Mesothelial cell of epicardium (in vitro differentiated cells): ENCODE data around the gene PSMB4. TPM values are rescaled to one million over a fixed set of nuclear protein-coding genes. Genes with fewer than 3 reads are reported as not detected.

Experiments
- DNase-seq, 2 experiments: peaks; one replicate each; pipeline ENCODE4 v3.0.0; 2021; ENCODE audit warnings: low spot score in 2 of 2; ENCODE audit not compliant: unreplicated experiment in 2 of 2
- H3K27ac Mint-ChIP-seq: 2 replicates; pipeline ENCODE4 v1.8.0; 2021; ENCODE audit warnings: mixed read lengths
- H3K27me3 Mint-ChIP-seq: 2 replicates; pipeline ENCODE4 v1.8.0; 2021; ENCODE audit warnings: low read depth, mixed read lengths
- H3K36me3 Mint-ChIP-seq: 2 replicates; pipeline ENCODE4 v1.8.0; 2021; ENCODE audit warnings: mixed read lengths
- H3K4me1 Mint-ChIP-seq: 2 replicates; pipeline ENCODE4 v1.8.0; 2021; ENCODE audit warnings: mixed read lengths
- H3K4me3 Mint-ChIP-seq: 2 replicates; pipeline ENCODE4 v1.8.0; 2021; ENCODE audit warnings: mild to moderate bottlenecking, moderate library complexity, mixed read lengths
- H3K9me3 Mint-ChIP-seq: 2 replicates; pipeline ENCODE4 v1.8.0; 2021; ENCODE audit warnings: mixed read lengths
- total RNA-seq: library from RNA; stranded (reverse); gene quantifications from 3 replicates; pipeline ENCODE4 v1.2.1, GENCODE V29; 2021
- TF ChIP-seq, protein P1 (sequence below): fragments of 200-600 bp; sonication (generic); IDR thresholded peaks from one replicate; pipeline ENCODE4 v1.5.0; 2021; ENCODE audit warnings: antibody characterized with exemption; ENCODE audit not compliant: unreplicated experiment

The PSMB4 gene
- total RNA-seq, 1 donor from 2014 or later: 202 TPM

GRCh38 chr1:151362308-151363155, 36.8 kb upstream of the PSMB4 start:
- Mint-ChIP-seq H3K4me3 (no peak overlapping the region), H3K4me1 (no peaks in the 10 kb centered on the region), H3K27me3 (no peaks in the 10 kb centered on the region), H3K27ac (no peak overlapping the region), H3K9me3 (peaks cover 28% of the 10 kb centered on the region), H3K36me3 (peaks cover 38% of the 10 kb centered on the region)
- DNase-seq: no peak
- TF ChIP-seq, protein P1, sequence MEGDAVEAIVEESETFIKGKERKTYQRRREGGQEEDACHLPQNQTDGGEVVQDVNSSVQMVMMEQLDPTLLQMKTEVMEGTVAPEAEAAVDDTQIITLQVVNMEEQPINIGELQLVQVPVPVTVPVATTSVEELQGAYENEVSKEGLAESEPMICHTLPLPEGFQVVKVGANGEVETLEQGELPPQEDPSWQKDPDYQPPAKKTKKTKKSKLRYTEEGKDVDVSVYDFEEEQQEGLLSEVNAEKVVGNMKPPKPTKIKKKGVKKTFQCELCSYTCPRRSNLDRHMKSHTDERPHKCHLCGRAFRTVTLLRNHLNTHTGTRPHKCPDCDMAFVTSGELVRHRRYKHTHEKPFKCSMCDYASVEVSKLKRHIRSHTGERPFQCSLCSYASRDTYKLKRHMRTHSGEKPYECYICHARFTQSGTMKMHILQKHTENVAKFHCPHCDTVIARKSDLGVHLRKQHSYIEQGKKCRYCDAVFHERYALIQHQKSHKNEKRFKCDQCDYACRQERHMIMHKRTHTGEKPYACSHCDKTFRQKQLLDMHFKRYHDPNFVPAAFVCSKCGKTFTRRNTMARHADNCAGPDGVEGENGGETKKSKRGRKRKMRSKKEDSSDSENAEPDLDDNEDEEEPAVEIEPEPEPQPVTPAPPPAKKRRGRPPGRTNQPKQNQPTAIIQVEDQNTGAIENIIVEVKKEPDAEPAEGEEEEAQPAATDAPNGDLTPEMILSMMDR: no peak

DNA sequence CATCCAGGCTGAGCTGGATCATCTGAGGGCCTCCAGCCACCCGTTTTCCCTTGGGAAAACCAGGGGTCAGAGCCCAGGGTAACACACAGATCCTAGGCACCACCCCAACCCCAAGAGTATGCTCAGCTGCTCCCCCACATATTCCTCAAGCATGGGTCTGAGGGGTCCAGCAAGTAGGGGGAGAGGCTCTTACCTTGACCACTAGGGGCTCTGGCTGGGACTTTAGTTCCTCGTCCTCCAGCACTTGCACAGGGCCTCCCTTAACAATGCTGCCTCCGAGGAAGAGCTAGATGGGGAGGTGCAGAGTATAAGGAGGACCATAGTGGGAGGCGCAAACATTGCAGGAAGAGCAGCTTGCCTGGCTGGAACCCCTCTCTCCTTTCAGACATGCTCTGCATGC, 34.4 kb upstream of the PSMB4 start:
- Mint-ChIP-seq H3K4me1 (peaks cover 7% of the 10 kb centered on the region), H3K36me3 (peaks cover 39% of the 10 kb centered on the region), H3K9me3 (peaks cover 28% of the 10 kb centered on the region), H3K4me3 (no peak overlapping the region), H3K27ac (no peak overlapping the region), H3K27me3 (no peaks in the 10 kb centered on the region)
- TF ChIP-seq, protein P1: no peak
- DNase-seq: no peak

DNA sequence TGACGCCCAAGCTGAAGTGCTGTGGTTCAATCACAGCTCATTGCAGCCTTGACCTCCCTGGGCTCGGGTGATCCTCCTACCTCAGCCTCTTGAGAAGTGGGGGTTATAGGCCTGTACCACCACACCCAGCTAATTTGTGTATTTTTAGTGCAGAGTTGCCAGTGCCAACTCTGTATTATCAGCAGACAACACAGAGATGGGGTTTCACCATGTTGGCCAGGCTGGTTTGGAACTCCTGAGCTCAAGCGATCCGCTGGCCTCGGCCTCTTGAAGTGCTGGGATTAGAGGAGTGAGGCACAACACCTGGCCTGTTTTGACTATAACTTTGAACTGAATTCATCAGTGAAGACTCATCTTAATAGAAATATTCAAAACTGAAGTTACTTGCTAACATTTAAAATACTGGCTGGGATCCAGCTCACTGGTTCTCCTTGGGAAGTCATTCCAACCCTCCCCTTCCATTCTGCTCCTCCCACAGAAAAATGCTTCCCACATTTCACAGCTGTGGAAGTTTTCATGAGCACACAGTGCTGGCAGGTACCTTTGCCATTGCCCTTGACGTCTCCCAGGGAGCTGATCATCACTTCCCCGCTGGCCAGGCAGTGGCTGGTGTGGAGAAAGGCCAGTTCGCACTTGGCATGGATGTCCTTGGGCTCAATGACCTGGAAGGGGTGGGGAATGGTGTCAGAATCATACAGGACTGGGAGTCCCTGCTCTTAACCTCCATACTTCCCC, 31.5 kb upstream of the PSMB4 start:
- Mint-ChIP-seq H3K27ac (no peak overlapping the region), H3K4me3 (no peak overlapping the region), H3K4me1 (peaks cover 29% of the 10 kb centered on the region), H3K27me3 (no peaks in the 10 kb centered on the region), H3K36me3 (peaks cover 31% of the 10 kb centered on the region), H3K9me3 (peaks cover 15% of the 10 kb centered on the region)
- DNase-seq: no peak
- TF ChIP-seq, protein P1: no peak

DNA sequence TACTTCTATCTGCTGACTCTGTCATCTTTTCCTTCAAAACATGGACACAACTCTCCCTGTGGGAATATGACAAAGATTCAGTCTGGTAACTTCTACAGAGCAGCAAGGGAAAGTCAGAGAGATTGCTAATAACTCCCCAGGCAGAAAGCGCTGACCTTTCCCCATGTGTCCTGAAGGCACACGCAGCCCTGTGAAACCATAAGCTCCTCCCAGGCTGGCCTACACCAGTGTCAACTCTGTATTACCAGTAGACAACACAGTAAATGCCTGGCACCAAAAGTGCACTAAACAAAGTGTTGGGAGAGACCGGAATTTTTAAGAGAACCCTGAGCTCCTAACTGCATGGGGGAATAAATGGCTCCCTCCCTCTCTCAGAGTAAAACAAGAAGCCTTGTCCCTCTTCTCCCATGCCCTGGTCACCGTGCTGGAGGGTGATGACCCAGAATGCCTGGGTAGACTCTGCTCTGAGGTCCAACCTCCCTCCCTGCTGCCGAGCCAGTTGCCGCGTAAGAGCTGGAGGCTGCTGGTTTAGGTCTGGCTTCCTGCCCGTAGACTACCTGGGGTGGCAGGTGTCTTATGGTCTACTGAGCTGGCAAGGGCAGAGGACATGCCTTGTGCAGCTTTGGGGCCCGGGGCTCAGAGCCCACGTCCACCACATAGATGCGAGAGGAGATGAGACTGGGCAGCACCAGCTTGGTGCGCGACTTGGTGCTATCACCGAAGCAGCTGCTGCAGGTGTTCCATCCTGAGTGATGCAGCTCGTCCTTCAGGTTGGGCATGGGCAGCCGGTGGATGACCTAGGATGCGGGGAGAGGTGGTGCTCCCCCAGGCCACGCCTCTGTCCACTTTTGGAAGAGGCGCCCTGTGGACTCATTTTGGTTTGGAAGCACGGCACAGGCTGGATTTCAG, 30.7 kb upstream of the PSMB4 start:
- Mint-ChIP-seq H3K36me3 (peaks cover 23% of the 10 kb centered on the region), H3K27me3 (no peaks in the 10 kb centered on the region), H3K4me1 (peaks cover 33% of the 10 kb centered on the region), H3K4me3 (no peak overlapping the region), H3K9me3 (peaks cover 6% of the 10 kb centered on the region), H3K27ac (no peak overlapping the region)
- DNase-seq: no peak
- TF ChIP-seq, protein P1: no peak

GRCh38 chr1:151369302-151369610, 30.1 kb upstream of the PSMB4 start:
- H3K27me3 Mint-ChIP-seq: no peaks in the 10 kb centered on the region
- H3K27ac Mint-ChIP-seq: no peak overlapping the region
- peaks cover 17% of the 10 kb centered on the region for H3K36me3 Mint-ChIP-seq
- TF ChIP-seq, protein P1: no peak
- no peak overlapping the region for H3K4me3 Mint-ChIP-seq
- no peak for DNase-seq
- H3K9me3 Mint-ChIP-seq: peaks cover under 1% of the 10 kb centered on the region
- peaks cover 33% of the 10 kb centered on the region for H3K4me1 Mint-ChIP-seq
